H9 (cell line): ENCODE results near the gene CNNM4. TPM values are rescaled to one million over a fixed set of nuclear protein-coding genes. Genes with fewer than 3 reads are reported as not detected.

ENCODE experiments used
- DNase-seq: peaks from one replicate; pipeline ENCODE4 v3.0.0-alpha.2; 2017
- H2AFZ ChIP-seq: one replicate; pipeline ENCODE4 v1.6.1; 2013; ENCODE audit warnings: mild to moderate bottlenecking, low read length, control low read depth, moderate library complexity
- H2AK5ac ChIP-seq: 2 replicates; pipeline ENCODE4 v1.6.1; 2013; ENCODE audit warnings: low read length, control low read depth, mixed read lengths; ENCODE audit not compliant: insufficient read length
- H2BK120ac ChIP-seq: one replicate; pipeline ENCODE4 v1.6.1; 2013; ENCODE audit warnings: low read depth, mild to moderate bottlenecking, low read length, control low read depth, inconsistent platforms; ENCODE audit not compliant: poor library complexity, severe bottlenecking
- H2BK12ac ChIP-seq: 2 replicates; pipeline ENCODE4 v1.6.1; 2013; ENCODE audit warnings: low read length, control low read depth, mixed read lengths, low read depth; ENCODE audit not compliant: insufficient read length
- H2BK15ac ChIP-seq: 2 replicates; pipeline ENCODE4 v1.6.1; 2013; ENCODE audit warnings: low read depth, low read length, control low read depth
- H2BK20ac ChIP-seq: one replicate; pipeline ENCODE4 v1.6.1; 2013; ENCODE audit warnings: low read depth, mild to moderate bottlenecking, low read length, control low read depth, inconsistent platforms; ENCODE audit not compliant: poor library complexity, severe bottlenecking
- H2BK5ac ChIP-seq: 2 replicates; pipeline ENCODE4 v1.6.1; 2013; ENCODE audit warnings: low read length, control low read depth, mixed read lengths; ENCODE audit not compliant: insufficient read length
- H3K14ac ChIP-seq: 2 replicates; pipeline ENCODE4 v1.6.1; 2013; ENCODE audit warnings: low read length, control low read depth; ENCODE audit not compliant: insufficient read depth
- H3K18ac ChIP-seq: 2 replicates; pipeline ENCODE4 v1.6.1; 2013; ENCODE audit warnings: low read depth, mild to moderate bottlenecking, mixed read lengths, low read length, control low read depth; ENCODE audit not compliant: insufficient read length
- H3K23ac ChIP-seq: 2 replicates; pipeline ENCODE4 v1.6.1; 2013; ENCODE audit warnings: low read length, control low read depth, mixed read lengths, low read depth; ENCODE audit not compliant: insufficient read length
- H3K23me2 ChIP-seq: 2 replicates; pipeline ENCODE4 v1.6.1; 2013; ENCODE audit warnings: low read depth, mild to moderate bottlenecking, mixed read lengths, low read length, control low read depth; ENCODE audit not compliant: insufficient read length, poor library complexity, severe bottlenecking
- H3K27ac ChIP-seq: 2 replicates; pipeline ENCODE4 v1.5.1; 2013; ENCODE audit warnings: low read length, control low read depth, mixed read lengths, low read depth; ENCODE audit not compliant: insufficient read length
- H3K27me3 ChIP-seq: 2 replicates; pipeline ENCODE4 v1.6.1; 2013; ENCODE audit warnings: low read length, control low read depth, inconsistent platforms; ENCODE audit not compliant: insufficient read depth
- H3K4ac ChIP-seq: 2 replicates; pipeline ENCODE4 v1.6.1; 2013; ENCODE audit warnings: low read depth, mild to moderate bottlenecking, control low read depth, inconsistent platforms, low read length, moderate library complexity
- H3K4me1 ChIP-seq: 2 replicates; pipeline ENCODE4 v1.6.1; 2013; ENCODE audit warnings: low read length, control low read depth, inconsistent platforms; ENCODE audit not compliant: insufficient read depth
- H3K4me2 ChIP-seq: 2 replicates; pipeline ENCODE4 v1.6.1; 2013; ENCODE audit warnings: low read length, control low read depth, mixed read lengths; ENCODE audit not compliant: insufficient read length, insufficient read depth
- H3K56ac ChIP-seq: 2 replicates; pipeline ENCODE4 v1.6.1; 2013; ENCODE audit warnings: low read depth, mild to moderate bottlenecking, mixed read lengths, low read length, control low read depth; ENCODE audit not compliant: insufficient read length
- H3K79me1 ChIP-seq: 2 replicates; pipeline ENCODE4 v1.6.1; 2013; ENCODE audit warnings: low read depth, mild to moderate bottlenecking, moderate library complexity, low read length, control low read depth, inconsistent platforms; ENCODE audit not compliant: insufficient read depth, poor library complexity, severe bottlenecking
- H3K79me2 ChIP-seq: 2 replicates; pipeline ENCODE4 v1.6.1; 2013; ENCODE audit warnings: low read length, control low read depth, inconsistent platforms; ENCODE audit not compliant: insufficient read depth
- H3K9ac ChIP-seq: 2 replicates; pipeline ENCODE4 v1.6.1; 2013; ENCODE audit warnings: low read length, control low read depth, mixed read lengths; ENCODE audit not compliant: insufficient read length; ENCODE audit errors: extremely low read depth
- H3K9me3 ChIP-seq: one replicate; pipeline ENCODE4 v1.6.1; 2013; ENCODE audit warnings: low read depth, low read length, inconsistent platforms; ENCODE audit not compliant: control insufficient read depth
- H3T11ph ChIP-seq: one replicate; pipeline ENCODE4 v1.6.1; 2013; ENCODE audit warnings: mild to moderate bottlenecking, low read length, control low read depth, inconsistent platforms
- H4K20me1 ChIP-seq: one replicate; pipeline ENCODE4 v1.6.1; 2013; ENCODE audit not compliant: control insufficient read depth, insufficient read length, insufficient read depth
- H4K5ac ChIP-seq: 2 replicates; pipeline ENCODE4 v1.6.1; 2013; ENCODE audit warnings: low read depth, mild to moderate bottlenecking, mixed read lengths, low read length, control low read depth; ENCODE audit not compliant: insufficient read length
- H4K8ac ChIP-seq: replicated peaks from 2 replicates; pipeline ENCODE4 v1.6.1; 2013; ENCODE audit warnings: low read length, control low read depth, mixed read lengths, low read depth; ENCODE audit not compliant: insufficient read length
- H4K91ac ChIP-seq: 2 replicates; pipeline ENCODE4 v1.6.1; 2013; ENCODE audit warnings: low read depth, mild to moderate bottlenecking, moderate library complexity, mixed read lengths, low read length, control low read depth; ENCODE audit not compliant: insufficient read length
- H3K27ac Mint-ChIP-seq, 3 experiments: 2 replicates in 2 of 3; 3 replicates in 1 of 3; pipeline ENCODE4 v1.8.0; 2020 to 2021; ENCODE audit warnings: mixed read lengths in 3 of 3, mild to moderate bottlenecking in 1 of 3, moderate library complexity in 1 of 3
- H3K27me3 Mint-ChIP-seq: 2 replicates; pipeline ENCODE4 v1.8.0; 2021; ENCODE audit warnings: low read depth, mild to moderate bottlenecking, moderate library complexity, mixed read lengths
- H3K36me3 Mint-ChIP-seq, 3 experiments: 2 replicates in 2 of 3; 3 replicates in 1 of 3; pipeline ENCODE4 v1.8.0; 2020 to 2021; ENCODE audit warnings: low read depth in 3 of 3, mixed read lengths in 3 of 3; ENCODE audit not compliant: insufficient read depth in 1 of 3
- H3K4me1 Mint-ChIP-seq, 2 experiments: 2 replicates each; pipeline ENCODE4 v1.8.0; 2020; ENCODE audit warnings: mixed read lengths in 2 of 2
- H3K4me3 Mint-ChIP-seq, 2 experiments: 2 replicates in 1 of 2; 3 replicates in 1 of 2; pipeline ENCODE4 v1.8.0; 2020 to 2021; ENCODE audit warnings: mild to moderate bottlenecking in 2 of 2, mixed read lengths in 2 of 2, moderate library complexity in 1 of 2
- H3K9me3 Mint-ChIP-seq, 2 experiments: 2 replicates in 1 of 2; 3 replicates in 1 of 2; pipeline ENCODE4 v1.8.0; 2020; ENCODE audit warnings: mild to moderate bottlenecking in 2 of 2, mixed read lengths in 2 of 2, moderate library complexity in 1 of 2
- WGBS: extraction: QIAGEN DNeasy Blood & Tissue Kit; methylation state at CpG from one replicate; pipeline ENCODE4 v1.1.7; 2013; ENCODE audit warnings: missing lambda C conversion rate, low lambda C conversion rate, mixed read lengths; ENCODE audit not compliant: insufficient read length; ENCODE audit errors: extremely low coverage; 5-methylcytosine and 5-hydroxymethylcytosine counted together
- total RNA-seq: library from RNA; stranded (reverse); gene quantifications from 2 replicates; pipeline ENCODE4 v1.2.1, GENCODE V29; 2021
- TF ChIP-seq, protein P1 (sequence below): fragments of 200-600 bp; sonication (generic); conservative IDR thresholded peaks from 3 replicates; pipeline ENCODE4 v1.8.0; 2021; ENCODE audit warnings: antibody characterized with exemption, mild to moderate bottlenecking

CNNM4 gene
- total RNA-seq, 1 experiment from 2014 or later = 8.5 TPM

DNA sequence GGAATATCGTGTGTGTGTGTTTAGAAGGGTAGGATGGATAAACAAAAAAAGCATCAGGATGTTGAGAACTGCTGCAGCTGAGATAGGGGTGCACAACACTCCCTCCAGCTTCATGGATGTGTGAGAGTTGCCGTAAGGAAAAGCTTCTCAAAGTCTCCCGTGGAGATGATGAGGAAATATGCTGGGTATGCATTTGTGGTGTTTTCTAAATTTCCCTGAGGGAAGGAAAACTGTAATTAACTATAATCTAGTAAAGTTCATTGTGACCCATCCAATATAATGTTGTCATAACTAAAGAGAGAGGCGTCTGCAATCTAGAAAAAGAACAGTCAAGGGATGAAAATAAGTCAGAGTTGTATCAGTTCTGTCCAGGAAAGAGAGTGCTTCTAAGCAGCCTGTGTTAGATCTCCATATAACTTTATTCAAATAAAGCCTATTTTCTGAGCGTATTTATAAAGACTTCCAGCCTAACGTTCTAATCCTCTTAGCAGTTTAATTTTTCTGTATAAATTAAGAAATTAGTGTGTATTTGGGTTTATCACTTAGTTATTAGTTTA lies 13.6 kb upstream of the CNNM4 start:
- Histone ChIP-seq H3K4ac (no peak overlapping the region), H4K91ac (no peak overlapping the region), H2BK20ac (no peak overlapping the region), H3K79me2 (no peaks in the 10 kb centered on the region), H2BK12ac (no peak overlapping the region), H3K9ac (no peak overlapping the region), H4K5ac (no peak overlapping the region), H2AFZ (no peak overlapping the region), H2BK15ac (no peak overlapping the region), H3K4me2 (no peak overlapping the region), H3K56ac (no peak overlapping the region), H3K18ac (no peak overlapping the region), H4K20me1 (no peaks in the 10 kb centered on the region), H3K27me3 (no peaks in the 10 kb centered on the region), H3K79me1 (no peaks in the 10 kb centered on the region), H3K23me2 (no peaks in the 10 kb centered on the region), H2BK120ac (no peak overlapping the region), H3K27ac (no peak overlapping the region), H3K4me1 (peaks cover 3% of the 10 kb centered on the region; the same call in 1 of the 2 replicates), H3K14ac (no peak overlapping the region), H4K8ac (no peak overlapping the region), H3T11ph (no peak overlapping the region), H2BK5ac (no peak overlapping the region), H2AK5ac (no peak overlapping the region), H3K23ac (no peak overlapping the region), H3K9me3 (no peaks in the 10 kb centered on the region)
- Mint-ChIP-seq H3K9me3 (no peaks in the 10 kb centered on the region), H3K27ac (no peak overlapping the region), H3K4me3 (no peak overlapping the region), H3K27me3 (peaks cover 12% of the 10 kb centered on the region), H3K36me3 (no peaks in the 10 kb centered on the region), H3K4me1 (peaks cover 6 to 12% of the 10 kb centered on the region in 2 experiments)
- TF ChIP-seq, protein P1, sequence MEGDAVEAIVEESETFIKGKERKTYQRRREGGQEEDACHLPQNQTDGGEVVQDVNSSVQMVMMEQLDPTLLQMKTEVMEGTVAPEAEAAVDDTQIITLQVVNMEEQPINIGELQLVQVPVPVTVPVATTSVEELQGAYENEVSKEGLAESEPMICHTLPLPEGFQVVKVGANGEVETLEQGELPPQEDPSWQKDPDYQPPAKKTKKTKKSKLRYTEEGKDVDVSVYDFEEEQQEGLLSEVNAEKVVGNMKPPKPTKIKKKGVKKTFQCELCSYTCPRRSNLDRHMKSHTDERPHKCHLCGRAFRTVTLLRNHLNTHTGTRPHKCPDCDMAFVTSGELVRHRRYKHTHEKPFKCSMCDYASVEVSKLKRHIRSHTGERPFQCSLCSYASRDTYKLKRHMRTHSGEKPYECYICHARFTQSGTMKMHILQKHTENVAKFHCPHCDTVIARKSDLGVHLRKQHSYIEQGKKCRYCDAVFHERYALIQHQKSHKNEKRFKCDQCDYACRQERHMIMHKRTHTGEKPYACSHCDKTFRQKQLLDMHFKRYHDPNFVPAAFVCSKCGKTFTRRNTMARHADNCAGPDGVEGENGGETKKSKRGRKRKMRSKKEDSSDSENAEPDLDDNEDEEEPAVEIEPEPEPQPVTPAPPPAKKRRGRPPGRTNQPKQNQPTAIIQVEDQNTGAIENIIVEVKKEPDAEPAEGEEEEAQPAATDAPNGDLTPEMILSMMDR = no peak
- DNase-seq = no peak
- 100% methylated on average over 1 of the region's 6 CpGs for WGBS
